SU-DHL-6 (cell line): ENCODE data around the gene IFIH1.

Experiments used
- EZH2phosphoT487 ChIP-seq: fragments of 200-600 bp; sonication (generic), shearing (Covaris generic); conservative IDR thresholded peaks from 2 replicates; pipeline ENCODE4 v1.6.1; 2018; ENCODE audit warnings: mild to moderate bottlenecking, antibody characterized with exemption, low read length, moderate library complexity, mixed read lengths
- TF ChIP-seq, protein P1 (sequence below): fragments of 200-600 bp; sonication (generic); IDR thresholded peaks from one replicate; pipeline ENCODE4 v1.5.1; 2017; ENCODE audit warnings: antibody characterized with exemption, mild to moderate bottlenecking, low read length, moderate library complexity; ENCODE audit not compliant: insufficient read depth, poor library complexity, severe bottlenecking

DNA sequence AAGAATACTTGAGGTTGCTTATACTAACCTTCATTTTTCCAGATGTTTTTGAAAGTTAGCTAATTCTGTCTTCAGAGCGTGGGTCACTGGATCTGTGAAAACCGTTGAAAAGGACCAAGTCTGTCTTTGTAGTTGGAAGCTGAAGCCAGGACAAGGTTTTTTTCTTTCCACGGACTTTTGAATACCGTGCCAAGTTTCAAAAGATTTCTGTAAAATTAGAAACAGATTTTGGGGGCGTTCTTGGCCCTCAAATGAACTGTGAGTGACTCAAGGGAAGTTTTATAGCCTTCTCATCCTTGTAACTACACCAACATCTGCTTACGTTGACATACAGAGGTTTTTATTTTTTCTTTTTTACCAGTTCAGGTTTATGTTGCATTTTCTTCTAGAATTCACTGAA, 75.2 kb downstream of the IFIH1 start, which contains the start of gene FAP:
- TF ChIP-seq, protein P1, sequence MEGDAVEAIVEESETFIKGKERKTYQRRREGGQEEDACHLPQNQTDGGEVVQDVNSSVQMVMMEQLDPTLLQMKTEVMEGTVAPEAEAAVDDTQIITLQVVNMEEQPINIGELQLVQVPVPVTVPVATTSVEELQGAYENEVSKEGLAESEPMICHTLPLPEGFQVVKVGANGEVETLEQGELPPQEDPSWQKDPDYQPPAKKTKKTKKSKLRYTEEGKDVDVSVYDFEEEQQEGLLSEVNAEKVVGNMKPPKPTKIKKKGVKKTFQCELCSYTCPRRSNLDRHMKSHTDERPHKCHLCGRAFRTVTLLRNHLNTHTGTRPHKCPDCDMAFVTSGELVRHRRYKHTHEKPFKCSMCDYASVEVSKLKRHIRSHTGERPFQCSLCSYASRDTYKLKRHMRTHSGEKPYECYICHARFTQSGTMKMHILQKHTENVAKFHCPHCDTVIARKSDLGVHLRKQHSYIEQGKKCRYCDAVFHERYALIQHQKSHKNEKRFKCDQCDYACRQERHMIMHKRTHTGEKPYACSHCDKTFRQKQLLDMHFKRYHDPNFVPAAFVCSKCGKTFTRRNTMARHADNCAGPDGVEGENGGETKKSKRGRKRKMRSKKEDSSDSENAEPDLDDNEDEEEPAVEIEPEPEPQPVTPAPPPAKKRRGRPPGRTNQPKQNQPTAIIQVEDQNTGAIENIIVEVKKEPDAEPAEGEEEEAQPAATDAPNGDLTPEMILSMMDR, result no peak
- TF ChIP-seq EZH2phosphoT487, result no peak
